GM12878 (cell line): ENCODE data around the gene C11orf97. TPM values are rescaled to one million over a fixed set of nuclear protein-coding genes. Genes with fewer than 3 reads are reported as not detected.

Source experiments
- ATAC-seq: fragments of 200-7000 bp; cut with Tn5 transposase; 3 replicates; pipeline ENCODE4 v1.9.1; 2020; ENCODE audit warnings: mild to moderate bottlenecking, moderate library complexity
- BruUV-seq: library from RNA; stranded (reverse); fragments of 400-500 nt; replicated peaks from 2 replicates; lab custom pipeline; 2021; lab: Mats Ljungman, UMichigan
- CTCF ChIA-PET: fragments of 300-600 bp; sonication (Branson Sonifier 250); formaldehyde crosslinking; extraction: SDS; loops from one replicate; lab custom pipeline; 2021; ENCODE audit warnings: inconsistent platforms; lab: Yijun Ruan, JAX
- POLR2A ChIA-PET: fragments of 350-600 bp; formaldehyde crosslinking; extraction: SDS; loops from one replicate; lab custom pipeline; 2021; ENCODE audit warnings: inconsistent platforms; lab: Charles Lee
- RAD21 ChIA-PET: fragments of 300-600 bp; sonication (Branson Sonifier 250); formaldehyde crosslinking; loops from one replicate; lab custom pipeline; 2023; ENCODE audit warnings: antibody characterized with exemption; ENCODE audit not compliant: unreplicated experiment; lab: Charles Lee
- SMC1A ChIA-PET: fragments of 300-600 bp; sonication (Branson Sonifier 250); formaldehyde crosslinking; loops from one replicate; lab custom pipeline; 2023; ENCODE audit not compliant: unreplicated experiment, uncharacterized antibody; lab: Charles Lee
- DNase-seq: peaks from one replicate; pipeline ENCODE4 v3.0.0-alpha.2; 2011; ENCODE audit warnings: low read depth, low spot score
- FAIRE-seq: peaks from 3 replicates; lab custom pipeline; 2011; peaks lifted over from hg19 to GRCh38; lab: Jason Lieb, UNC
- H2AFZ ChIP-seq: 2 replicates; pipeline ENCODE4 v1.6.0; 2011; ENCODE audit warnings: low read depth, low read length, control low read depth; ENCODE audit not compliant: control insufficient read depth
- H3K27ac ChIP-seq: 2 replicates; pipeline ENCODE4 v1.5.1; 2011; ENCODE audit warnings: control low read depth; ENCODE audit not compliant: control insufficient read depth, insufficient read depth
- H3K27me3 ChIP-seq, 2 experiments: replicated peaks in 1 of 2; 2 replicates each; pipeline versions ENCODE4 v1.6.0 to v1.6.1; 2011; ENCODE audit warnings: low read length in 1 of 2; ENCODE audit not compliant: control insufficient read depth in 2 of 2, insufficient read depth in 2 of 2
- H3K36me3 ChIP-seq, 2 experiments: 2 replicates each; pipeline ENCODE4 v1.5.1; 2011; ENCODE audit warnings: low read length in 1 of 2; ENCODE audit not compliant: control insufficient read depth in 2 of 2, insufficient read depth in 2 of 2
- H3K4me1 ChIP-seq: 2 replicates; pipeline ENCODE4 v1.6.1; 2011; ENCODE audit warnings: mild to moderate bottlenecking, low read length, moderate library complexity, mixed read lengths; ENCODE audit not compliant: control insufficient read depth, insufficient read depth
- H3K4me2 ChIP-seq: 2 replicates; pipeline ENCODE4 v1.6.0; 2011; ENCODE audit warnings: control low read depth; ENCODE audit not compliant: control insufficient read depth, insufficient read depth
- H3K4me3 ChIP-seq: fragments of 200-600 bp; sonication (generic); 2 replicates; pipeline ENCODE4 v1.5.1; 2016
- H3K79me2 ChIP-seq: 2 replicates; pipeline ENCODE4 v1.6.0; 2011; ENCODE audit warnings: low read length; ENCODE audit not compliant: control insufficient read depth, insufficient read depth
- H3K9ac ChIP-seq: 2 replicates; pipeline ENCODE4 v1.8.0; 2011; ENCODE audit warnings: low read length, control low read depth, mixed read lengths; ENCODE audit not compliant: control insufficient read depth, insufficient read depth
- H3K9me3 ChIP-seq: replicated peaks from 3 replicates; pipeline ENCODE4 v1.5.1; 2011; ENCODE audit warnings: mild to moderate bottlenecking, low read length; ENCODE audit not compliant: control insufficient read depth, insufficient read depth
- H4K20me1 ChIP-seq: 2 replicates; pipeline ENCODE4 v1.6.0; 2011; ENCODE audit not compliant: control insufficient read depth, insufficient read depth
- DPF2 ChIP-seq: fragments of 450-650 bp; IDR thresholded peaks from 2 replicates; pipeline ENCODE4 v1.6.1; 2017; ENCODE audit warnings: mild to moderate bottlenecking
- FOXM1 ChIP-seq: IDR thresholded peaks from 2 replicates; pipeline ENCODE4 v1.6.1; 2012; ENCODE audit warnings: low read depth, mild to moderate bottlenecking, inconsistent platforms, low read length, moderate library complexity
- HCFC1 ChIP-seq: fragments of 150-350 bp; IDR thresholded peaks from 2 replicates; pipeline ENCODE4 v1.6.1; 2014; ENCODE audit warnings: low read length
- IKZF1 ChIP-seq: fragments of 450-650 bp; conservative IDR thresholded peaks from 2 replicates; pipeline ENCODE4 v1.6.1; 2017; ENCODE audit warnings: antibody characterized with exemption, mild to moderate bottlenecking
- NBN ChIP-seq: fragments of 450-650 bp; IDR thresholded peaks from 2 replicates; pipeline ENCODE4 v1.6.1; 2016
- POLR2AphosphoS5 ChIP-seq: IDR thresholded peaks from 2 replicates; pipeline ENCODE4 v1.6.1; 2011; ENCODE audit warnings: mild to moderate bottlenecking, low read length, inconsistent platforms
- POU2F2 ChIP-seq: IDR thresholded peaks from 3 replicates; pipeline ENCODE4 v1.6.1; 2011; ENCODE audit warnings: low read depth, mild to moderate bottlenecking, low read length, borderline replicate concordance
- TCF12 ChIP-seq: IDR thresholded peaks from 2 replicates; pipeline ENCODE4 v1.6.1; 2011; ENCODE audit warnings: low read depth, mild to moderate bottlenecking, low read length
- WGBS: methylation state at CpG from one replicate; pipeline ENCODE4 v1.1.6; 2016; ENCODE audit warnings: low lambda C conversion rate; ENCODE audit not compliant: insufficient replicate concordance, insufficient coverage; ENCODE audit errors: missing lambda C conversion rate; 5-methylcytosine and 5-hydroxymethylcytosine counted together
- in situ Hi-C: fragments of 300-500 bp; cut with MboI; formaldehyde crosslinking; loops from 9 replicates; pipeline ENCODE4 v1.14.3; 2018; ENCODE audit warnings: mixed read lengths
- intact Hi-C: fragments of 100-400 bp; cut with micrococcal nuclease; formaldehyde crosslinking; loops from one replicate; pipeline ENCODE4 v1.14.2; 2022; ENCODE audit not compliant: unreplicated experiment
- polyA plus RNA-seq, 11 experiments: library from polyadenylated mRNA; depleted of rRNA in 4 of 11; unstranded in 6 of 11; stranded (reverse) in 5 of 11; fragments of >200 nt; fragmentation: Nextera tagmentation in 4 of 11; fragmentation: Illumina TruSeq in 1 of 11; extraction: Ambion mirVana in 4 of 11; extraction: Trizol in 1 of 11; gene quantifications; 1 replicate in 1 of 11; 2 replicates in 10 of 11; pipeline versions ENCODE4 v1.2.1 to v1.2.3, GENCODE V29; 2011 to 2016; ENCODE audit warnings: inconsistent platforms in 2 of 11, missing spikeins in 2 of 11, low read depth in 1 of 11
- total RNA-seq, 4 experiments: library from RNA; depleted of rRNA in 3 of 4; stranded (reverse); fragments of >200 nt in 3 of 4; fragmentation: Illumina TruSeq in 1 of 4; extraction: Trizol in 1 of 4; gene quantifications; 2 replicates each; pipeline versions ENCODE4 v1.2.1 to v1.2.3, GENCODE V29; 2013 to 2021
- TF ChIP-seq, protein P1 (sequence below): IDR thresholded peaks from 2 replicates; pipeline ENCODE4 v1.6.1; 2011; ENCODE audit warnings: low read depth, low read length, improper control_type of control experiment, borderline replicate concordance

Gene C11orf97
- total and polyA plus RNA-seq, 10 of the 15 experiments (the other 5 are each of a cell fraction or from before 2014, with no cell fraction given), result not detected

DNA sequence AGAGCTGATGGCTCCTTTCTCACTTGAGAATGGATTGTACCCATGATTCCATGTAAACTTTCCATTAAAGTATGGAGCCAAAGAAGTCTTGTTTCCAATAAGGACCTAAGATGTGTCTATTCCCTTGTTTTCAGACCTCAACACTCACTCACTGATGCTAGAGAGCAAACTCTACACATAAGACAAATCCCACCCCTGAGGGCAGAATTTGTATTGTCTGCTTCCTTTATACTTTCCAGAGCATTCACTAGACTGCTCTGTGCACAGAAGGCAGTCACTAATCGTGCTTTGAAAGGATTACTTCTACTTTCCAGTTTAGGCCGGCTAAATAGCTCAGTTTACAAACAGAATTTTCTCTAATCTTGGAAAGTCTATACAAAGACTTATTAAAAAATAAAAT lies 12.1 kb upstream of the C11orf97 start:
- ChIA-PET SMC1A (interaction anchor here (0.7 to 1.0 kb wide), 3 partner anchors 12 to 578 kb away, joined by 3 read pairs; partner anchors contain the start of gene C11orf97), CTCF (interaction anchor here (0.6 to 1.0 kb wide), 2 partner anchors 80 to 325 kb away, joined by 3 read pairs; no protein-coding TSS in a partner anchor)
- FAIRE-seq, result no peak

More for the DNA sequence above, 12.1 kb upstream of the C11orf97 start:
- no peak overlapping the region for H3K9ac ChIP-seq
- peaks cover 0 to 16% of the 10 kb centered on the region in 2 experiments; a peak in 3 of 4 replicates for H3K36me3 ChIP-seq
- no peaks in the 10 kb centered on the region for H3K9me3 ChIP-seq
- POLR2A ChIA-PET, result no interaction called here
- ATAC-seq (no peak), DNase-seq (no peak)
- TF ChIP-seq POLR2AphosphoS5 (no peak), POU2F2 (no peak), DPF2 (no peak), NBN (no peak), FOXM1 (no peak), HCFC1 (no peak), TCF12 (no peak), IKZF1 (no peak)
- TF ChIP-seq, protein P1, sequence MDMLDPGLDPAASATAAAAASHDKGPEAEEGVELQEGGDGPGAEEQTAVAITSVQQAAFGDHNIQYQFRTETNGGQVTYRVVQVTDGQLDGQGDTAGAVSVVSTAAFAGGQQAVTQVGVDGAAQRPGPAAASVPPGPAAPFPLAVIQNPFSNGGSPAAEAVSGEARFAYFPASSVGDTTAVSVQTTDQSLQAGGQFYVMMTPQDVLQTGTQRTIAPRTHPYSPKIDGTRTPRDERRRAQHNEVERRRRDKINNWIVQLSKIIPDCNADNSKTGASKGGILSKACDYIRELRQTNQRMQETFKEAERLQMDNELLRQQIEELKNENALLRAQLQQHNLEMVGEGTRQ, result no peak
- no peaks in the 10 kb centered on the region for H4K20me1 ChIP-seq
- H3K4me3 ChIP-seq, result no peak overlapping the region
- no peaks in the 10 kb centered on the region for H3K27me3 ChIP-seq
- in situ Hi-C loops, result loop anchor here (5.0 to 10.0 kb wide), 3 partner anchors 173 to 605 kb away; no protein-coding TSS in a partner anchor
- no TSS peak for BruUV-seq
- intact Hi-C loops, result loop anchor here (5.0 kb wide), 1 partner anchor 578 kb away; no protein-coding TSS in a partner anchor
- H2AFZ ChIP-seq, result no peak overlapping the region
- H3K4me1 ChIP-seq, result no peaks in the 10 kb centered on the region
- peaks cover 4% of the 10 kb centered on the region for H3K79me2 ChIP-seq
- no peak overlapping the region for H3K4me2 ChIP-seq
- RAD21 ChIA-PET, result interaction anchor here (1.0 to 1.4 kb wide), 2 partner anchors 173 to 579 kb away, joined by 3 read pairs; no protein-coding TSS in a partner anchor
- 93% methylated on average over 2 of the region's 2 CpGs for WGBS
- H3K27ac ChIP-seq, result no peak overlapping the region
